ENCODE results near the gene SART3. TPM values are rescaled to one million over a fixed set of nuclear protein-coding genes. Genes with fewer than 3 reads are reported as not detected.
A peak's percentile ranks its signal among the peaks of the same experiment; 100 is the strongest.

The SART3 gene
- total and polyA plus RNA-seq, 2 of the 13 experiments (the other 11 are each of a cell fraction or from before 2014, with no cell fraction given): 16.1 to 69.9 TPM

DNA sequence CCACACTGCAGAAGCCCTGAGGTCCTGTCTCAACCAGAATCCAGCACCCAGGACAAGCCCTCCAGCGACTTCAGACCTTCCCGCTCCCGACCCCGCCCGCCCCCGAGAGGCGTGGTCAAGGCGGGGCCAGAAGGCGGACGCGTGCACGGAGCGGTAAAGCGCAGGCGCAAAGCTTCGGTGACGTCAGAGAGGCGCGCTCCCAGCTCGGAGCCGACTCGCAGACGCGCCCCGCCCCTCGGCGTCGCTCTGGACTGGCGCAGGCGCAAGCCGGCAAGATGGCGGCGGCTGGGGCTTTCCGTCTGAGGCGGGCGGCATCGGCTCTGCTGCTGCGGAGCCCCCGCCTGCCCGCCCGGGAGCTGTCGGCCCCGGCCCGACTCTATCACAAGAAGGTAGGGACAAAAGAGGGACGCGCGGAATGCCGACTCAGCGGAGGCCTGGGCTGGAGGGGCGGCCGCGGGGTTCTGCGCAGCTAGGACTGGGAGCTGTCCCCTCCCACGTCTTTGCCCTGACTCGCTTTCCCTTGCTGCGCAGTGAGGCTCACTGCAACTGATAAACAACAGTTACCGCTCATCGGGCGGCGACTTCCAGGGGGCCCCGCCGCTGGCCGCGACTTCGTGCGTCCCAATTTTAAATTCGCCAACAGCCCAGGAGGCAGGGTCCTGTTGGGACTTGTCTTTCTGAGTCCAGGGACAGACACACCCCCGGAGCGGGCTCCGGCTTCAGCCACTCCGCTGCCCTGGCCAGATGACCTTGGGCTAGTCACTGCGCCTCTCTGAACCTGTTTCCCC lies 1.6 kb upstream of the SART3 start, which contains the start of gene ISCU (continued):
- TF ChIP-seq, protein P1, sequence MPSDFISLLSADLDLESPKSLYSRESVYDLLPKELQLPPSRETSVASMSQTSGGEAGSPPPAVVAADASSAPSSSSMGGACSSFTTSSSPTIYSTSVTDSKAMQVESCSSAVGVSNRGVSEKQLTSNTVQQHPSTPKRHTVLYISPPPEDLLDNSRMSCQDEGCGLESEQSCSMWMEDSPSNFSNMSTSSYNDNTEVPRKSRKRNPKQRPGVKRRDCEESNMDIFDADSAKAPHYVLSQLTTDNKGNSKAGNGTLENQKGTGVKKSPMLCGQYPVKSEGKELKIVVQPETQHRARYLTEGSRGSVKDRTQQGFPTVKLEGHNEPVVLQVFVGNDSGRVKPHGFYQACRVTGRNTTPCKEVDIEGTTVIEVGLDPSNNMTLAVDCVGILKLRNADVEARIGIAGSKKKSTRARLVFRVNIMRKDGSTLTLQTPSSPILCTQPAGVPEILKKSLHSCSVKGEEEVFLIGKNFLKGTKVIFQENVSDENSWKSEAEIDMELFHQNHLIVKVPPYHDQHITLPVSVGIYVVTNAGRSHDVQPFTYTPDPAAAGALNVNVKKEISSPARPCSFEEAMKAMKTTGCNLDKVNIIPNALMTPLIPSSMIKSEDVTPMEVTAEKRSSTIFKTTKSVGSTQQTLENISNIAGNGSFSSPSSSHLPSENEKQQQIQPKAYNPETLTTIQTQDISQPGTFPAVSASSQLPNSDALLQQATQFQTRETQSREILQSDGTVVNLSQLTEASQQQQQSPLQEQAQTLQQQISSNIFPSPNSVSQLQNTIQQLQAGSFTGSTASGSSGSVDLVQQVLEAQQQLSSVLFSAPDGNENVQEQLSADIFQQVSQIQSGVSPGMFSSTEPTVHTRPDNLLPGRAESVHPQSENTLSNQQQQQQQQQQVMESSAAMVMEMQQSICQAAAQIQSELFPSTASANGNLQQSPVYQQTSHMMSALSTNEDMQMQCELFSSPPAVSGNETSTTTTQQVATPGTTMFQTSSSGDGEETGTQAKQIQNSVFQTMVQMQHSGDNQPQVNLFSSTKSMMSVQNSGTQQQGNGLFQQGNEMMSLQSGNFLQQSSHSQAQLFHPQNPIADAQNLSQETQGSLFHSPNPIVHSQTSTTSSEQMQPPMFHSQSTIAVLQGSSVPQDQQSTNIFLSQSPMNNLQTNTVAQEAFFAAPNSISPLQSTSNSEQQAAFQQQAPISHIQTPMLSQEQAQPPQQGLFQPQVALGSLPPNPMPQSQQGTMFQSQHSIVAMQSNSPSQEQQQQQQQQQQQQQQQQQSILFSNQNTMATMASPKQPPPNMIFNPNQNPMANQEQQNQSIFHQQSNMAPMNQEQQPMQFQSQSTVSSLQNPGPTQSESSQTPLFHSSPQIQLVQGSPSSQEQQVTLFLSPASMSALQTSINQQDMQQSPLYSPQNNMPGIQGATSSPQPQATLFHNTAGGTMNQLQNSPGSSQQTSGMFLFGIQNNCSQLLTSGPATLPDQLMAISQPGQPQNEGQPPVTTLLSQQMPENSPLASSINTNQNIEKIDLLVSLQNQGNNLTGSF (CRISPR knock-in tag; IDR thresholded peaks at IDR 0.05): peak; percentile 68
- TF ChIP-seq, protein P2, sequence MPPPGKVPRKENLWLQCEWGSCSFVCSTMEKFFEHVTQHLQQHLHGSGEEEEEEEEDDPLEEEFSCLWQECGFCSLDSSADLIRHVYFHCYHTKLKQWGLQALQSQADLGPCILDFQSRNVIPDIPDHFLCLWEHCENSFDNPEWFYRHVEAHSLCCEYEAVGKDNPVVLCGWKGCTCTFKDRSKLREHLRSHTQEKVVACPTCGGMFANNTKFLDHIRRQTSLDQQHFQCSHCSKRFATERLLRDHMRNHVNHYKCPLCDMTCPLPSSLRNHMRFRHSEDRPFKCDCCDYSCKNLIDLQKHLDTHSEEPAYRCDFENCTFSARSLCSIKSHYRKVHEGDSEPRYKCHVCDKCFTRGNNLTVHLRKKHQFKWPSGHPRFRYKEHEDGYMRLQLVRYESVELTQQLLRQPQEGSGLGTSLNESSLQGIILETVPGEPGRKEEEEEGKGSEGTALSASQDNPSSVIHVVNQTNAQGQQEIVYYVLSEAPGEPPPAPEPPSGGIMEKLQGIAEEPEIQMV (CRISPR knock-in tag; IDR thresholded peaks at IDR 0.05; ENCODE audit: low read depth): 0 out of 2 replicates have a peak, but pooled peaks have one; percentile 27
- TF ChIP-seq KLF16 (CRISPR knock-in tag; IDR thresholded peaks at IDR 0.05) (no peak), ASH2L (IDR thresholded peaks at IDR 0.05; ENCODE audit: insufficient read length, low read depth, low read length) (no peak), ZNF75D (CRISPR knock-in tag; IDR thresholded peaks at IDR 0.05; ENCODE audit: borderline replicate concordance) (no peak), DR1 (CRISPR knock-in tag; IDR thresholded peaks at IDR 0.05) (peak; percentile 74; the same call in 1 of the 2 replicates), ZNF883 (CRISPR knock-in tag; IDR thresholded peaks at IDR 0.05; ENCODE audit: not compliant biosample characterization) (peak; percentile 74), RFX5 (IDR thresholded peaks at IDR 0.05; ENCODE audit: low read depth, low read length) (peak; percentile 60; the same call in 1 of the 2 replicates), THYN1 (CRISPR knock-in tag; IDR thresholded peaks at IDR 0.05; ENCODE audit: borderline replicate concordance, low read depth) (no peak)
- TF ChIP-seq, protein P3, sequence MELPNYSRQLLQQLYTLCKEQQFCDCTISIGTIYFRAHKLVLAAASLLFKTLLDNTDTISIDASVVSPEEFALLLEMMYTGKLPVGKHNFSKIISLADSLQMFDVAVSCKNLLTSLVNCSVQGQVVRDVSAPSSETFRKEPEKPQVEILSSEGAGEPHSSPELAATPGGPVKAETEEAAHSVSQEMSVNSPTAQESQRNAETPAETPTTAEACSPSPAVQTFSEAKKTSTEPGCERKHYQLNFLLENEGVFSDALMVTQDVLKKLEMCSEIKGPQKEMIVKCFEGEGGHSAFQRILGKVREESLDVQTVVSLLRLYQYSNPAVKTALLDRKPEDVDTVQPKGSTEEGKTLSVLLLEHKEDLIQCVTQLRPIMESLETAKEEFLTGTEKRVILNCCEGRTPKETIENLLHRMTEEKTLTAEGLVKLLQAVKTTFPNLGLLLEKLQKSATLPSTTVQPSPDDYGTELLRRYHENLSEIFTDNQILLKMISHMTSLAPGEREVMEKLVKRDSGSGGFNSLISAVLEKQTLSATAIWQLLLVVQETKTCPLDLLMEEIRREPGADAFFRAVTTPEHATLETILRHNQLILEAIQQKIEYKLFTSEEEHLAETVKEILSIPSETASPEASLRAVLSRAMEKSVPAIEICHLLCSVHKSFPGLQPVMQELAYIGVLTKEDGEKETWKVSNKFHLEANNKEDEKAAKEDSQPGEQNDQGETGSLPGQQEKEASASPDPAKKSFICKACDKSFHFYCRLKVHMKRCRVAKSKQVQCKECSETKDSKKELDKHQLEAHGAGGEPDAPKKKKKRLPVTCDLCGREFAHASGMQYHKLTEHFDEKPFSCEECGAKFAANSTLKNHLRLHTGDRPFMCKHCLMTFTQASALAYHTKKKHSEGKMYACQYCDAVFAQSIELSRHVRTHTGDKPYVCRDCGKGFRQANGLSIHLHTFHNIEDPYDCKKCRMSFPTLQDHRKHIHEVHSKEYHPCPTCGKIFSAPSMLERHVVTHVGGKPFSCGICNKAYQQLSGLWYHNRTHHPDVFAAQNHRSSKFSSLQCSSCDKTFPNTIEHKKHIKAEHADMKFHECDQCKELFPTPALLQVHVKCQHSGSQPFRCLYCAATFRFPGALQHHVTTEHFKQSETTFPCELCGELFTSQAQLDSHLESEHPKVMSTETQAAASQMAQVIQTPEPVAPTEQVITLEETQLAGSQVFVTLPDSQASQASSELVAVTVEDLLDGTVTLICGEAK (IDR thresholded peaks at IDR 0.05): no peak
- TF ChIP-seq, protein P3 (CRISPR knock-in tag; IDR thresholded peaks at IDR 0.05): peak; percentile 33; the same call in 1 of the 2 replicates

Data from HepG2 (cell line).